ENCODE results near the gene TMIE.

Gene TMIE

GRCh38 chr3:46665763-46666452 lies 35.3 kb upstream of the TMIE start:
- peaks cover 16% of the 10 kb centered on the region for H3K27me3 Mint-ChIP-seq
- no peak overlapping the region for H3K27ac Mint-ChIP-seq
- H3K36me3 Mint-ChIP-seq (ENCODE audit: low read depth) = no peaks in the 10 kb centered on the region
- H3K4me1 Mint-ChIP-seq (ENCODE audit: low read depth) = no peaks in the 10 kb centered on the region
- H3K4me3 Mint-ChIP-seq = no peak overlapping the region
- no peaks in the 10 kb centered on the region for H3K9me3 Mint-ChIP-seq
- intact Hi-C loops (cut with micrococcal nuclease) = no loop called here

GRCh38 chr3:46666453-46666845 lies 34.7 kb upstream of the TMIE start:
- Mint-ChIP-seq H3K4me1 (ENCODE audit: low read depth) (no peaks in the 10 kb centered on the region), H3K27me3 (peaks cover 17% of the 10 kb centered on the region), H3K36me3 (ENCODE audit: low read depth) (no peaks in the 10 kb centered on the region), H3K9me3 (no peaks in the 10 kb centered on the region), H3K4me3 (no peak overlapping the region), H3K27ac (no peak overlapping the region)
- intact Hi-C loops (cut with micrococcal nuclease) = no loop called here

- H3K9me3 Mint-ChIP-seq = no peaks in the 10 kb centered on the region
- no peaks in the 10 kb centered on the region for H3K36me3 Mint-ChIP-seq (ENCODE audit: low read depth)
- no peak overlapping the region for H3K4me3 Mint-ChIP-seq
- no peaks in the 10 kb centered on the region for H3K4me1 Mint-ChIP-seq (ENCODE audit: low read depth)
- H3K27ac Mint-ChIP-seq = no peak overlapping the region
- peaks cover 20% of the 10 kb centered on the region for H3K27me3 Mint-ChIP-seq
- intact Hi-C loops (cut with micrococcal nuclease) = no loop called here
These were observed 34.1 kb upstream of the TMIE start for GRCh38 chr3:46667061-46667621.

- Mint-ChIP-seq H3K9me3 (no peaks in the 10 kb centered on the region), H3K4me1 (ENCODE audit: low read depth) (no peaks in the 10 kb centered on the region), H3K4me3 (no peak overlapping the region), H3K36me3 (ENCODE audit: low read depth) (no peaks in the 10 kb centered on the region), H3K27me3 (peaks cover 16% of the 10 kb centered on the region), H3K27ac (no peak overlapping the region)
- intact Hi-C loops (cut with micrococcal nuclease) = no loop called here
These were observed 33.5 kb upstream of the TMIE start for GRCh38 chr3:46667657-46668056.

GRCh38 chr3:46668116-46668515 lies 33.1 kb upstream of the TMIE start:
- Mint-ChIP-seq H3K4me3 (no peak overlapping the region), H3K36me3 (ENCODE audit: low read depth) (no peaks in the 10 kb centered on the region), H3K9me3 (no peaks in the 10 kb centered on the region), H3K27me3 (peaks cover 15% of the 10 kb centered on the region), H3K4me1 (ENCODE audit: low read depth) (no peaks in the 10 kb centered on the region), H3K27ac (no peak overlapping the region)
- intact Hi-C loops (cut with micrococcal nuclease) = no loop called here

- Mint-ChIP-seq H3K27me3 (peaks cover 14% of the 10 kb centered on the region), H3K36me3 (ENCODE audit: low read depth) (no peaks in the 10 kb centered on the region), H3K9me3 (no peaks in the 10 kb centered on the region), H3K27ac (no peak overlapping the region), H3K4me3 (no peak overlapping the region), H3K4me1 (ENCODE audit: low read depth) (no peaks in the 10 kb centered on the region)
- intact Hi-C loops (cut with micrococcal nuclease) = no loop called here
These were observed 32.6 kb upstream of the TMIE start for GRCh38 chr3:46668591-46668990.

GRCh38 chr3:46669191-46669999 lies 31.8 kb upstream of the TMIE start:
- Mint-ChIP-seq H3K4me1 (ENCODE audit: low read depth) (no peaks in the 10 kb centered on the region), H3K4me3 (no peak overlapping the region), H3K9me3 (no peaks in the 10 kb centered on the region), H3K27me3 (peaks cover 18% of the 10 kb centered on the region), H3K36me3 (ENCODE audit: low read depth) (no peaks in the 10 kb centered on the region), H3K27ac (no peak overlapping the region)
- intact Hi-C loops (cut with micrococcal nuclease) = no loop called here

- intact Hi-C loops (cut with micrococcal nuclease) = no loop called here
- Mint-ChIP-seq H3K4me3 (no peak overlapping the region), H3K36me3 (ENCODE audit: low read depth) (no peaks in the 10 kb centered on the region), H3K4me1 (ENCODE audit: low read depth) (no peaks in the 10 kb centered on the region), H3K9me3 (no peaks in the 10 kb centered on the region), H3K27me3 (peaks cover 25% of the 10 kb centered on the region), H3K27ac (no peak overlapping the region)
These were observed 30.9 kb upstream of the TMIE start for GRCh38 chr3:46670000-46670890.

- H3K4me1 Mint-ChIP-seq (ENCODE audit: low read depth) = no peaks in the 10 kb centered on the region
- no peaks in the 10 kb centered on the region for H3K36me3 Mint-ChIP-seq (ENCODE audit: low read depth)
- H3K9me3 Mint-ChIP-seq = no peaks in the 10 kb centered on the region
- H3K27me3 Mint-ChIP-seq = peaks cover 26% of the 10 kb centered on the region
- H3K27ac Mint-ChIP-seq = no peak overlapping the region
- H3K4me3 Mint-ChIP-seq = no peak overlapping the region
- intact Hi-C loops (cut with micrococcal nuclease) = no loop called here
These were observed 30.2 kb upstream of the TMIE start for GRCh38 chr3:46670891-46671427.

- intact Hi-C loops (cut with micrococcal nuclease) = no loop called here
- Mint-ChIP-seq H3K27ac (no peak overlapping the region), H3K36me3 (ENCODE audit: low read depth) (no peaks in the 10 kb centered on the region), H3K9me3 (no peaks in the 10 kb centered on the region), H3K27me3 (peaks cover 28% of the 10 kb centered on the region), H3K4me1 (ENCODE audit: low read depth) (peaks cover under 1% of the 10 kb centered on the region), H3K4me3 (no peak overlapping the region)
These were observed 29.4 kb upstream of the TMIE start for GRCh38 chr3:46671541-46672348.

GRCh38 chr3:46672349-46672695 lies 28.9 kb upstream of the TMIE start:
- no peaks in the 10 kb centered on the region for H3K9me3 Mint-ChIP-seq
- H3K27me3 Mint-ChIP-seq = peaks cover 30% of the 10 kb centered on the region
- intact Hi-C loops (cut with micrococcal nuclease) = no loop called here
- no peak overlapping the region for H3K27ac Mint-ChIP-seq
- no peaks in the 10 kb centered on the region for H3K36me3 Mint-ChIP-seq (ENCODE audit: low read depth)
- no peak overlapping the region for H3K4me3 Mint-ChIP-seq
- H3K4me1 Mint-ChIP-seq (ENCODE audit: low read depth) = peaks cover 6% of the 10 kb centered on the region

GRCh38 chr3:46673151-46674030 lies 27.8 kb upstream of the TMIE start:
- H3K27ac Mint-ChIP-seq = no peak overlapping the region
- H3K9me3 Mint-ChIP-seq = no peaks in the 10 kb centered on the region
- peaks cover 9% of the 10 kb centered on the region for H3K4me1 Mint-ChIP-seq (ENCODE audit: low read depth)
- H3K27me3 Mint-ChIP-seq = peaks cover 32% of the 10 kb centered on the region
- no peak overlapping the region for H3K4me3 Mint-ChIP-seq
- no peaks in the 10 kb centered on the region for H3K36me3 Mint-ChIP-seq (ENCODE audit: low read depth)
- intact Hi-C loops (cut with micrococcal nuclease) = no loop called here
